Tibial nerve (tissue), 4 donors: ENCODE data around the gene PTPA.

ENCODE experiments used
- CTCF ChIP-seq, 5 experiments: fragments of 200-600 bp in 3 of 5; fragments of 450-650 bp in 2 of 5; sonication (generic) in 3 of 5; IDR thresholded peaks; one replicate each; pipeline ENCODE4 v1.5.1; 2016 to 2019; ENCODE audit warnings: antibody characterized with exemption in 5 of 5, mild to moderate bottlenecking in 3 of 5, moderate library complexity in 2 of 5
- EP300 ChIP-seq, 2 donors: sonication (generic); formaldehyde crosslinking; IDR thresholded peaks; one replicate each; pipeline ENCODE4 v1.6.1; 2017; ENCODE audit warnings: antibody characterized with exemption in 2 of 2, mild to moderate bottlenecking in 1 of 2
- POLR2A ChIP-seq, 2 donors: fragments of 450-650 bp; IDR thresholded peaks; one replicate each; pipeline ENCODE4 v1.6.1; 2017; ENCODE audit warnings: antibody characterized with exemption in 2 of 2, mild to moderate bottlenecking in 2 of 2, moderate library complexity in 2 of 2

DNA sequence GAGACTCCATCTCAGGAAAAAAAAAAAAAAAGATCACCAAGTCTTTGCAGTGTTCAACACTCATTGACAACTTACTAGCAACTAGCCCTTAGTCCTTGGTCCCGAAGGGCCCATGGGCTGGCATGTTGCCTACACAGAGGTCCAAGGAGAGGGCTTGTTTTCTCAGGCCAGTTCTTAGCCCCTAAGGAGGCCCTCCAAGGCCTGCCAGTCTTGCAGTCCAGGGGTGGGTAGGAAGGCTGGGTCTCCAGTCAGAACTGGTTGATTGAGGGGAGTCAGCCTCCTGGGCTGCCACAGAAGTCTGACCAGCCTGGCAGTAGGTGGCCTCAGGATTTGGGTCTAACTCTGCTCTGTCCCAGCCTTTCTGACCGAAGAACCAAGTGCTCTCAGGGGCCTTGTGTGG lies 34.1 kb downstream of the PTPA start:
- TF ChIP-seq CTCF (IDR thresholded peaks at IDR 0.05) (no peak), POLR2A (IDR thresholded peaks at IDR 0.05) (no peak), EP300 (IDR thresholded peaks at IDR 0.05) (no peak)
